Peyer's patch (tissue), 4 donors: ENCODE measurements around the gene PTPRS. TPM values are rescaled to one million over a fixed set of nuclear protein-coding genes. Genes with fewer than 3 reads are reported as not detected.

Experiments
- DNase-seq, 3 donors: peaks; one replicate each; pipeline ENCODE4 v3.0.0-alpha.2; 2017 to 2019
- H3K27ac ChIP-seq, 4 donors: fragments of 200-600 bp; sonication (generic); one replicate each; pipeline ENCODE4 v1.5.1; 2016 to 2019
- H3K27me3 ChIP-seq, 2 donors: fragments of 200-600 bp; sonication (generic); one replicate each; pipeline ENCODE4 v1.5.1; 2019
- H3K36me3 ChIP-seq, 3 donors: fragments of 200-600 bp; sonication (generic); one replicate each; pipeline ENCODE4 v1.5.1; 2016 to 2019
- H3K4me1 ChIP-seq, 4 donors: fragments of 200-600 bp; sonication (generic); one replicate each; pipeline ENCODE4 v1.5.1; 2016 to 2019
- H3K4me3 ChIP-seq, 4 donors: fragments of 200-600 bp; sonication (generic); 1 replicate in 3 of 4; 2 replicates in 1 of 4; pipeline ENCODE4 v1.5.1; 2016 to 2019; ENCODE audit warnings: mild to moderate bottlenecking in 1 of 4
- H3K9me3 ChIP-seq, 4 donors: fragments of 200-600 bp; sonication (generic); one replicate each; pipeline ENCODE4 v1.5.1; 2016 to 2019; ENCODE audit warnings: mild to moderate bottlenecking in 1 of 4
- CTCF ChIP-seq, 6 experiments: fragments of 450-650 bp in 4 of 6; fragments of 200-600 bp in 2 of 6; sonication (generic) in 1 of 6; IDR thresholded peaks; one replicate each; pipeline ENCODE4 v1.5.1; 2017 to 2019; ENCODE audit warnings: antibody characterized with exemption in 6 of 6, mild to moderate bottlenecking in 3 of 6, moderate library complexity in 1 of 6
- POLR2A ChIP-seq, 2 donors: fragments of 450-650 bp; IDR thresholded peaks; one replicate each; pipeline ENCODE4 v1.5.1; 2017; ENCODE audit warnings: antibody characterized with exemption in 2 of 2, mild to moderate bottlenecking in 2 of 2, moderate library complexity in 2 of 2
- total RNA-seq, 4 donors: library from RNA; depleted of rRNA; stranded (reverse); fragments of >200 nt; gene quantifications; one replicate each; pipeline ENCODE4 v1.1.0, GENCODE V29; 2016

PTPRS gene
- total RNA-seq, 4 donors from 2014 or later, result 14.2 to 85.8 (median 24.7) TPM

GRCh38 chr19:5292822-5293611, 47.6 kb downstream of the PTPRS start:
- Histone ChIP-seq H3K4me3 (peak overlapping the region; percentile 50 to 57 (median 53)), H3K36me3 (no peaks in the 10 kb centered on the region), H3K27me3 (no peaks in the 10 kb centered on the region), H3K4me1 (peaks cover 0 to 32% (median 11%) of the 10 kb centered on the region in 4 donors), H3K27ac (peak overlapping the region; percentile 59 to 80 (median 71)), H3K9me3 (no peaks in the 10 kb centered on the region)
- peak in 2 of 3 donors; percentile 54 to 64 for DNase-seq
- no peak for TF ChIP-seq CTCF (IDR thresholded peaks at IDR 0.05)
- TF ChIP-seq POLR2A (IDR thresholded peaks at IDR 0.05), result no peak

DNA sequence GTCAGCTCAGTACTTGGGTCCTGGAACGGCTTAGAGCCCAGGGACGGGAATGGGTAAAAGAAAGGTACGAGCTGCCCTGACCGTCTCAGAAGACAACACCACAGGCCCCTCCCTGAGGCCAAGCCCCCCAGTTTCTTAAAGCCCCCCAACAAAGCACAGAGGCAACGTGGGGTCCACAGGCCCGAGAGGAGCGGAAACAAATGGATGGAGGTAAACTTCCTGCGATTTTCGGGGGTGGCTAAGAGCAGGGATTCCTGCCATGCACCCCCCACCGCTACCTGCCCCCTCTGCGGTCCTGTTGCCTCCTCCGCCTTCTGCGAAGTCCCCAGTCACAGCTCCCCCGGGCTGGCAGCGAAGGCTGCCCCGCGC, 48.2 kb downstream of the PTPRS start:
- no peaks in the 10 kb centered on the region for H3K27me3 ChIP-seq
- peak overlapping the region; percentile 50 to 57 (median 53) for H3K4me3 ChIP-seq
- H3K27ac ChIP-seq, result peak overlapping the region; percentile 59 to 80 (median 71)
- H3K9me3 ChIP-seq, result no peaks in the 10 kb centered on the region
- no peak for TF ChIP-seq POLR2A (IDR thresholded peaks at IDR 0.05)
- TF ChIP-seq CTCF (IDR thresholded peaks at IDR 0.05), result no peak
- no peak for DNase-seq
- H3K4me1 ChIP-seq, result peaks cover 0 to 32% (median 11%) of the 10 kb centered on the region in 4 donors
- H3K36me3 ChIP-seq, result no peaks in the 10 kb centered on the region

DNA sequence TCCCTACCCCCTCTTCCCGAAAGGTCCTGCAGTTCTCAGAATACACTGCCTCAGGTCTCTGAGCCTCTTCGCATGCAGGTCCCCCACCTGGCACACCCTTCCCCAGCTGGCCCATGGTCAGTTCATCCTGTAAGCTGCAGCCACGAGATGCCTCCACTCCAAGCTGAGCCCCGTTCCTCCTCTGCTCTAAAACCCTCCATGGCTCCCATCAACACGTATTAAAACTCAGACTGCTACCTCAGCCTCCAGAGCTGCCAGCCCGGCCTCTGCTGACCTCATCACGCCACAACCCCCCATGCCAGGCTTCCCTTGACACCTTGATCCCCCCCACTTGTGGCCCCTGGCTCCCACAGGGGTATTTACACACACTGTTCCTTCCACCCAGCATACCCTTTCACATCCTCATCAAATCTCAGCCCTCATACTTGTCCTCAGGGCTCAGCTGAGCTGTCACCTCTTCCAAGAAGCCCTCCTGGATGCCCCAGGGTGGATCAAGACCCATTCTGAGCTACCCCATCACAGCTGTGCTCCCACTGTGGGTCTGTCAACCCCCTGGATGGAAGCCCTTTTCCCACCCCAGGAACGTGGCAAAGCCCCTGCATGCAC, 48.9 kb downstream of the PTPRS start:
- peaks cover 0 to 32% (median 11%) of the 10 kb centered on the region in 4 donors for H3K4me1 ChIP-seq
- H3K27ac ChIP-seq, result no peak overlapping the region
- TF ChIP-seq CTCF (IDR thresholded peaks at IDR 0.05), result no peak
- no peak for TF ChIP-seq POLR2A (IDR thresholded peaks at IDR 0.05)
- no peak for DNase-seq
- H3K36me3 ChIP-seq, result no peaks in the 10 kb centered on the region
- no peaks in the 10 kb centered on the region for H3K27me3 ChIP-seq
- peak overlapping the region; percentile 50 to 57 (median 53) for H3K4me3 ChIP-seq
- H3K9me3 ChIP-seq, result no peaks in the 10 kb centered on the region

Other genes starting within 250 kb of the PTPRS start
- gene ZNRF4, start 114.6 kb upstream of the PTPRS start, total RNA-seq, result not detected
- 1 to 10 TPM in 2 of 4 donors, under 1 TPM in 1, not detected in 1; 0.67 to 2.6 (median 1.2) TPM for gene TINCR, start 227.1 kb upstream of the PTPRS start, total RNA-seq